ENCODE measurements around the gene SMIM13. TPM values are rescaled to one million over a fixed set of nuclear protein-coding genes. Genes with fewer than 3 reads are reported as not detected.

The SMIM13 gene
- polyA plus RNA-seq, 2 of the 4 experiments (the other 2 are of a cell fraction), result 12.7 to 12.8 TPM

GRCh38 chr6:11130605-11131004 lies 37.0 kb downstream of the SMIM13 start (continued):
- TF ChIP-seq ESRRA (IDR thresholded peaks at IDR 0.05; ENCODE audit: borderline replicate concordance, low read length) (no peak), ZFP36 (IDR thresholded peaks at IDR 0.05; ENCODE audit: borderline replicate concordance, partially characterized antibody) (no peak), HMGXB4 (CRISPR knock-in tag; IDR thresholded peaks at IDR 0.05; ENCODE audit: borderline replicate concordance) (no peak)

- ChIA-PET CTCF (no interaction called here), POLR2A (no interaction called here)
- H3K4me1 ChIP-seq, result peaks cover 25% of the 10 kb centered on the region
- no peak overlapping the region for H3K27ac ChIP-seq
- 89% methylated on average over 6 of the region's 6 CpGs for WGBS (ENCODE audit: missing lambda C conversion rate)
- H3K4me2 ChIP-seq, result no peak overlapping the region
- ATAC-seq, result no peak
- DNase-seq (ENCODE audit: low read depth in 1 of 2, low spot score in 1 of 2), result no peak
- no peak overlapping the region for H3K4me3 ChIP-seq
- no peak for FAIRE-seq
- no peaks in the 10 kb centered on the region for H3K9me3 ChIP-seq
- TF ChIP-seq HMGXB4 (CRISPR knock-in tag; IDR thresholded peaks at IDR 0.05; ENCODE audit: borderline replicate concordance) (no peak), MAZ (IDR thresholded peaks at IDR 0.05; ENCODE audit: borderline replicate concordance, low read depth, low read length) (no peak), RCOR1 (IDR thresholded peaks at IDR 0.05; ENCODE audit: low read depth, low read length) (no peak), CTCF (IDR thresholded peaks at IDR 0.05) (no peak), ZNF302 (CRISPR knock-in tag; IDR thresholded peaks at IDR 0.05) (no peak), RAD21 (conservative IDR thresholded peaks at IDR 0.05 in 1 of 2, IDR thresholded peaks at IDR 0.05 in 1 of 2) (no peak), TFCP2L1 (CRISPR knock-in tag; IDR thresholded peaks at IDR 0.05) (no peak), KDM1A (IDR thresholded peaks at IDR 0.05; ENCODE audit: low read depth) (no peak), RFX5 (IDR thresholded peaks at IDR 0.05) (no peak), CEBPB (IDR thresholded peaks at IDR 0.05) (no peak), REST (IDR thresholded peaks at IDR 0.05) (no peak), RARB (CRISPR knock-in tag; IDR thresholded peaks at IDR 0.05) (no peak)
These were observed 38.7 kb downstream of the SMIM13 start for GRCh38 chr6:11132194-11132888.

Data from A549 (cell line).